HL-60 (cell line): ENCODE data around the gene FN3KRP.

Experiments used
- GABPA ChIP-seq: IDR thresholded peaks from 2 replicates; pipeline ENCODE4 v1.6.1; 2012; ENCODE audit warnings: low read depth
- POLR2AphosphoS5 ChIP-seq: IDR thresholded peaks from 2 replicates; pipeline ENCODE4 v1.6.1; 2012; ENCODE audit warnings: low read depth
- TF ChIP-seq, protein P1 (sequence below): IDR thresholded peaks from 2 replicates; pipeline ENCODE4 v1.6.1; 2012; ENCODE audit warnings: low read depth; ENCODE audit not compliant: insufficient replicate concordance
- TF ChIP-seq, protein P2 (sequence below): IDR thresholded peaks from one replicate; pipeline ENCODE4 v1.5.1; 2011; ENCODE audit warnings: low read length, control low read depth, inconsistent platforms; ENCODE audit not compliant: insufficient read depth

DNA sequence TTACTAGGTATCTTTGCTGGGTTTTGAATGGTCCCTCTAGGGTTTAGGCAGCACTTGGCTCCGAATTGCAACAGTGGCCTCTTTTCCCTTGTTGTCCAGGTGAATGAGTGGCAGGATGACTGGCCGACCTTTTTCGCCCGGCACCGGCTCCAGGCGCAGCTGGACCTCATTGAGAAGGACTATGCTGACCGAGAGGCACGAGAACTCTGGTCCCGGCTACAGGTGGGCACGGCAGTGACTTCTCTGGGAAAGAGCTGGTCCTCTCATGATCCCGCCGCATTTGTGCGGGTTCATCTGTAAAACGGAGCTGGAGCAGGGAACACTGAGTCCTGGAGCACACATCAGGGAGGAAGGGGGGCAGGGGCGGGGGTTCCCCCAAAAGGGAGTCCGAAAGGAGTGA lies 32.2 kb downstream of the FN3KRP start:
- TF ChIP-seq POLR2AphosphoS5 (no peak), GABPA (no peak)
- TF ChIP-seq, protein P1, sequence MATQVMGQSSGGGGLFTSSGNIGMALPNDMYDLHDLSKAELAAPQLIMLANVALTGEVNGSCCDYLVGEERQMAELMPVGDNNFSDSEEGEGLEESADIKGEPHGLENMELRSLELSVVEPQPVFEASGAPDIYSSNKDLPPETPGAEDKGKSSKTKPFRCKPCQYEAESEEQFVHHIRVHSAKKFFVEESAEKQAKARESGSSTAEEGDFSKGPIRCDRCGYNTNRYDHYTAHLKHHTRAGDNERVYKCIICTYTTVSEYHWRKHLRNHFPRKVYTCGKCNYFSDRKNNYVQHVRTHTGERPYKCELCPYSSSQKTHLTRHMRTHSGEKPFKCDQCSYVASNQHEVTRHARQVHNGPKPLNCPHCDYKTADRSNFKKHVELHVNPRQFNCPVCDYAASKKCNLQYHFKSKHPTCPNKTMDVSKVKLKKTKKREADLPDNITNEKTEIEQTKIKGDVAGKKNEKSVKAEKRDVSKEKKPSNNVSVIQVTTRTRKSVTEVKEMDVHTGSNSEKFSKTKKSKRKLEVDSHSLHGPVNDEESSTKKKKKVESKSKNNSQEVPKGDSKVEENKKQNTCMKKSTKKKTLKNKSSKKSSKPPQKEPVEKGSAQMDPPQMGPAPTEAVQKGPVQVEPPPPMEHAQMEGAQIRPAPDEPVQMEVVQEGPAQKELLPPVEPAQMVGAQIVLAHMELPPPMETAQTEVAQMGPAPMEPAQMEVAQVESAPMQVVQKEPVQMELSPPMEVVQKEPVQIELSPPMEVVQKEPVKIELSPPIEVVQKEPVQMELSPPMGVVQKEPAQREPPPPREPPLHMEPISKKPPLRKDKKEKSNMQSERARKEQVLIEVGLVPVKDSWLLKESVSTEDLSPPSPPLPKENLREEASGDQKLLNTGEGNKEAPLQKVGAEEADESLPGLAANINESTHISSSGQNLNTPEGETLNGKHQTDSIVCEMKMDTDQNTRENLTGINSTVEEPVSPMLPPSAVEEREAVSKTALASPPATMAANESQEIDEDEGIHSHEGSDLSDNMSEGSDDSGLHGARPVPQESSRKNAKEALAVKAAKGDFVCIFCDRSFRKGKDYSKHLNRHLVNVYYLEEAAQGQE, result no peak
- TF ChIP-seq, protein P2, sequence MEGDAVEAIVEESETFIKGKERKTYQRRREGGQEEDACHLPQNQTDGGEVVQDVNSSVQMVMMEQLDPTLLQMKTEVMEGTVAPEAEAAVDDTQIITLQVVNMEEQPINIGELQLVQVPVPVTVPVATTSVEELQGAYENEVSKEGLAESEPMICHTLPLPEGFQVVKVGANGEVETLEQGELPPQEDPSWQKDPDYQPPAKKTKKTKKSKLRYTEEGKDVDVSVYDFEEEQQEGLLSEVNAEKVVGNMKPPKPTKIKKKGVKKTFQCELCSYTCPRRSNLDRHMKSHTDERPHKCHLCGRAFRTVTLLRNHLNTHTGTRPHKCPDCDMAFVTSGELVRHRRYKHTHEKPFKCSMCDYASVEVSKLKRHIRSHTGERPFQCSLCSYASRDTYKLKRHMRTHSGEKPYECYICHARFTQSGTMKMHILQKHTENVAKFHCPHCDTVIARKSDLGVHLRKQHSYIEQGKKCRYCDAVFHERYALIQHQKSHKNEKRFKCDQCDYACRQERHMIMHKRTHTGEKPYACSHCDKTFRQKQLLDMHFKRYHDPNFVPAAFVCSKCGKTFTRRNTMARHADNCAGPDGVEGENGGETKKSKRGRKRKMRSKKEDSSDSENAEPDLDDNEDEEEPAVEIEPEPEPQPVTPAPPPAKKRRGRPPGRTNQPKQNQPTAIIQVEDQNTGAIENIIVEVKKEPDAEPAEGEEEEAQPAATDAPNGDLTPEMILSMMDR, result no peak
